ENCODE results near the gene TBXAS1.

The TBXAS1 gene

DNA sequence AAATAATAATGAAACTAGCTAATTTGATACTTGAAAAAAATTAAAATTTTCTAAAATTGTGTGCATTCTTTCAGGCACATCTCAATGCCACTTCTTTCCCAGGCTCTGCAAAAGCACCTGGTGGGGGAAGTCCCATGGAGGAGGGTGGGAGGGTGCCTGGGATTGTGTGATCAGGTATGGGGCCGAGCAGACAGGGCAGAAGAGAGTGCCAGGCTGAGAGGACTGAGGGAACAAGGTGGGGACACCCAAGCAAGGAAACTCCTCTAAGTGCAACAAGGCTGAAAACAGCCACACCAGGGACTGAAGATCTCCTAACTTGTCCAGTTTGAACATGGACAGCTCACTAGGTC is 219.9 kb downstream of the TBXAS1 start:
- TF ChIP-seq L3MBTL2 (conservative IDR thresholded peaks at IDR 0.05) (no peak), LEF1 (IDR thresholded peaks at IDR 0.05; ENCODE audit: borderline replicate concordance) (no peak), HDGF (IDR thresholded peaks at IDR 0.05; ENCODE audit: borderline replicate concordance) (no peak), TARDBP (IDR thresholded peaks at IDR 0.05) (no peak), NFRKB (IDR thresholded peaks at IDR 0.05) (no peak), SP1 (IDR thresholded peaks at IDR 0.05) (no peak), FOXA1 (IDR thresholded peaks at IDR 0.05) (no peak), SUZ12 (IDR thresholded peaks at IDR 0.05) (no peak), BHLHE40 (IDR thresholded peaks at IDR 0.05; ENCODE audit: borderline replicate concordance) (no peak), ELF4 (IDR thresholded peaks at IDR 0.05) (no peak), ARNT (IDR thresholded peaks at IDR 0.05) (no peak), FOXK2 (IDR thresholded peaks at IDR 0.05) (no peak)
- TF ChIP-seq, protein P1, sequence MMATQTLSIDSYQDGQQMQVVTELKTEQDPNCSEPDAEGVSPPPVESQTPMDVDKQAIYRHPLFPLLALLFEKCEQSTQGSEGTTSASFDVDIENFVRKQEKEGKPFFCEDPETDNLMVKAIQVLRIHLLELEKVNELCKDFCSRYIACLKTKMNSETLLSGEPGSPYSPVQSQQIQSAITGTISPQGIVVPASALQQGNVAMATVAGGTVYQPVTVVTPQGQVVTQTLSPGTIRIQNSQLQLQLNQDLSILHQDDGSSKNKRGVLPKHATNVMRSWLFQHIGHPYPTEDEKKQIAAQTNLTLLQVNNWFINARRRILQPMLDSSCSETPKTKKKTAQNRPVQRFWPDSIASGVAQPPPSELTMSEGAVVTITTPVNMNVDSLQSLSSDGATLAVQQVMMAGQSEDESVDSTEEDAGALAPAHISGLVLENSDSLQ (IDR thresholded peaks at IDR 0.05) = no peak
- CTCF ChIA-PET = no interaction called here
- POLR2A ChIA-PET = no interaction called here
- no peak for DNase-seq (ENCODE audit: extremely low spot score)

DNA sequence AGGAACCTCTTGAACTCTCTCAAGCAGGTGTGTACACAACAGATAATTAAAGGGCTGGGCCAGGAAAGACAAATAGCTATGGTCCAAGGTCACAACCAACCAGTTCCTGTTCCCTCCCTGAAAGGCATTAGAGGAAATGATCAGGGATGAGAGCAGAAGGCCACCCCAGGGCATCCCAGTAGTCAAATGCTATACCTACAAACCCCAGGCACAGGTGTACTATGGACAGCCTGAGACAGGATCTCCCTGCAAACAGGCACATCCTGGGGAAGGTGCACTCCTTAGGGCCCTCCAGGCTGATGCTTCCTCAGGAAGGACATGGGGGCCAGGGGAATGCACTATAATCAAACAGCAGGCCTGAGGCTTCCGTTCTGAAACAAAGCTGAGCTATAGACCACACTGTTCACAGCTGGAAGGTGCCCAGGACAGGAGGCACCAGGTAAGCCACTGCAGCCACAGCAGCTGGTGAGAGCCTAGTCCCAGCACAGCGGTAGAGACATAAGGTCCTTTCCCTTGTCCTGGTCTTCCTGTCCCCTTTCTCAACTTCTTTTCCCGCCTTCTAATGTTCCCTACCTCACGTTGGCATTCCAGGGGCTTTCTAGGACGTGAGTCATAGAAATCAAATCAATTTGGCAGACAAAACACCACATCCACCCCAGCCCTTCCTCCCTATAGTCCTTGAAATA is 220.4 kb downstream of the TBXAS1 start:
- ChIA-PET CTCF (no interaction called here), POLR2A (no interaction called here)

DNA sequence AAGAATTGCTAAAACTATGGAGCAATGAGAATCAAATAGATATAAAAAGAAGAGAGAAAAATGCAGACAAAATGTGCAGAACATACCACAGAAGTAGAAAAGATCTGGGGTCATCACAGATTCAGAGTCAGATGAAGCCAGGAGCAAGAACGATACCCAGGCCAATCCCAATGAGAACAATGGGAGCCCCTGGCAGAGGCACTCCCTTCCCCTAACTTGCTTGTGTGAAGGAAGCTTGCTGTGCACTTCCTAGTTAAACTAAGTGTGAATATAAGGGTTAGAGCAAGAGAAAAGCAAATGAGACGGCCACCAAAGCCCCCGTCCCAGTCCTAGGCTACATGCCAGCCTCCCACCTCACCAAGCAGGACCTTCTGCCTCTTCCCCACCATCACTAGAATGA is 221.0 kb downstream of the TBXAS1 start:
- CTCF ChIA-PET = no interaction called here
- POLR2A ChIA-PET = no interaction called here
- no peak for TF ChIP-seq SP1 (IDR thresholded peaks at IDR 0.05)
- TF ChIP-seq CTBP1 (IDR thresholded peaks at IDR 0.05; ENCODE audit: borderline replicate concordance) = no peak
- no peak for TF ChIP-seq BHLHE40 (IDR thresholded peaks at IDR 0.05; ENCODE audit: borderline replicate concordance)
- TF ChIP-seq HDGF (IDR thresholded peaks at IDR 0.05; ENCODE audit: borderline replicate concordance) = no peak
- no peak for TF ChIP-seq ARNT (IDR thresholded peaks at IDR 0.05)
- no peak for TF ChIP-seq LEF1 (IDR thresholded peaks at IDR 0.05; ENCODE audit: borderline replicate concordance)
- TF ChIP-seq ELF4 (IDR thresholded peaks at IDR 0.05) = no peak
- TF ChIP-seq TARDBP (IDR thresholded peaks at IDR 0.05) = no peak
- DNase-seq (ENCODE audit: extremely low spot score) = no peak

More for the DNA sequence above, 220.4 kb downstream of the TBXAS1 start:
- DNase-seq (ENCODE audit: extremely low spot score) = no peak
- no peak for TF ChIP-seq L3MBTL2 (conservative IDR thresholded peaks at IDR 0.05)
- no peak for TF ChIP-seq ELF4 (IDR thresholded peaks at IDR 0.05)
- TF ChIP-seq FOXK2 (IDR thresholded peaks at IDR 0.05) = no peak
- TF ChIP-seq TARDBP (IDR thresholded peaks at IDR 0.05) = no peak
- TF ChIP-seq FOXA1 (IDR thresholded peaks at IDR 0.05) = no peak

DNA sequence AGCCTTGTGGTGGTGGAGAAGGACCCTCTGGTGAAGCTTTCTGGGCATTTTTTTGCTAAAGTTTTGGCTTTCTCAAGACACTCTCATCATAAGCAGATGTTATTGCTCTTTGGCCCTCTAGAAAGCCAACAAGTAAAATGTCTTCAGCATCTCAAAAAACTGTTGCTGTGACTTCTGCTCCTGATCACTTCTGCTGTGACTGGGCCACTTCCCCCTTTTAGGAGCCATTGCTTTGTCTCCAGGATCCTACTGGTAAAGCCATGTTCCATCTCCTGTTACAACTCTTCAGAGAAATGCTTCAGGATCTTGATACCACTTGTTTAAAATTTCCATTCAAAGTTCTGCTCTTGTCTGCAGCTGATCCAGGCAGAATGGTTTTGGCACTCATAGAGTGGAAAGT is 222.8 kb downstream of the TBXAS1 start:
- no peak for DNase-seq (ENCODE audit: extremely low spot score)
- ChIA-PET CTCF (no interaction called here), POLR2A (no interaction called here)
- no peak for TF ChIP-seq FOXK2 (IDR thresholded peaks at IDR 0.05)
- no peak for TF ChIP-seq CTBP1 (IDR thresholded peaks at IDR 0.05; ENCODE audit: borderline replicate concordance)
- no peak for TF ChIP-seq NFRKB (IDR thresholded peaks at IDR 0.05)

DNA sequence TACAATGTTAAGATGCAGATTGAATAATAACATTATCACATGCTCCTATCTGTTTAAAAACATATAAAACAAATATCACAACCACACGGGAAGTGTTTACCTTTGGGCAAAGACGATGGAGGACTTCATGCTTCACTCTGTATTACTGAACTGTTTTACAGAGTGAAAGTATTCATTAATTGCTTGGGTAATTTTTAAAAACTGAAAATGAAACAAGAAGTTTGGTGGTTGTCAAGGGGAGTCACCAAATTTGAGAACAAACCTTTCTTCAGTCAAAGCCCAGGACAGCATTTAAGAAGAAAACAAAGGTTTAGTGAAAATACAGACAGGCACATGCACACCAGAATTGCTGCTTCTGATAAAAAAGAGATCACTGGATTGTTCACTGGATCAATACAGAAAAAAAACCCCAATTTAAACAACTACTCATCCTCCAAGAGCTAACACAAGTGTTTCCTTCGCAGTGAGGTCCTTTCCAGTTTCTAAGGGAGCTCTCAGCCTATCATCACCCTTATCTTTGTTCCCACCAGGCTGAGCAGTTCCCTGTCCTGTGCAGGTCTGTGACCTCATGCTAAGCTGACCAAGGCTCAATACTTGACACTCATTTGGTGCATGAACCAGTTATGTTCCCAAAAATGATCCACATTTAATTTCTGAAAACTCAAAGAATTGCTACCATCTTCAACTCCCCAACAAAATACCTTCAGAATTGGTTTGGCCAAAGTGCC is 224.9 kb downstream of the TBXAS1 start:
- ChIA-PET POLR2A (no interaction called here), CTCF (no interaction called here)
- no peak for TF ChIP-seq NFRKB (IDR thresholded peaks at IDR 0.05)
- no peak for TF ChIP-seq CTBP1 (IDR thresholded peaks at IDR 0.05; ENCODE audit: borderline replicate concordance)
- TF ChIP-seq ZNF384 (IDR thresholded peaks at IDR 0.05) = no peak
- TF ChIP-seq FOXK2 (IDR thresholded peaks at IDR 0.05) = no peak
- TF ChIP-seq, protein P1 (IDR thresholded peaks at IDR 0.05) = no peak
- no peak for TF ChIP-seq ARNT (IDR thresholded peaks at IDR 0.05)
- TF ChIP-seq SP1 (IDR thresholded peaks at IDR 0.05) = no peak
- TF ChIP-seq BHLHE40 (IDR thresholded peaks at IDR 0.05; ENCODE audit: borderline replicate concordance) = no peak
- no peak for TF ChIP-seq FOXM1 (IDR thresholded peaks at IDR 0.05; ENCODE audit: borderline replicate concordance)
- TF ChIP-seq L3MBTL2 (conservative IDR thresholded peaks at IDR 0.05) = no peak
- TF ChIP-seq FOXA1 (IDR thresholded peaks at IDR 0.05) = no peak
- no peak for TF ChIP-seq TARDBP (IDR thresholded peaks at IDR 0.05)
- no peak for DNase-seq (ENCODE audit: extremely low spot score)

DNA sequence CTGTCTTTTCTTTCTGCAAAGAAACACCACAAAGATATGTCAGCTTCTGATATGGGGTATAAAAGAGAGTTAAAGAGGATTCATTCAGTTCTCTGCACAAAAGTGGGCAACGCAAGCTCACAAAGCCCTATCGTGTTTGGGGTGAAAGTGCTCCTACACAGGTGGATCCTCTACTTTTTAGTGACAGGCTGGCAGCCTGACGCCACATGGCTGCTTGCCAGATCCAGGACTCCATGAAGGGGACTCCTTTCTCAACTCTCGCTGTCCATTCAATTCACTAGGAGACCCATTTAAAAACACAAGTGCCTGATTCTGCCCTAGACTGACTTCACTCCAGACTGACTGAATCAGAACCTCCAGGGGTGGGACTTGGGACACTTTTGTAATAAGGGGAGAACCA is 225.7 kb downstream of the TBXAS1 start:
- DNase-seq (ENCODE audit: extremely low spot score) = no peak
- TF ChIP-seq NFRKB (IDR thresholded peaks at IDR 0.05) = no peak
- TF ChIP-seq SP1 (IDR thresholded peaks at IDR 0.05) = no peak
- TF ChIP-seq FOXM1 (IDR thresholded peaks at IDR 0.05; ENCODE audit: borderline replicate concordance) = no peak
- no peak for TF ChIP-seq ARNT (IDR thresholded peaks at IDR 0.05)
- TF ChIP-seq FOXA1 (IDR thresholded peaks at IDR 0.05) = no peak
- TF ChIP-seq CTBP1 (IDR thresholded peaks at IDR 0.05; ENCODE audit: borderline replicate concordance) = no peak
- TF ChIP-seq TARDBP (IDR thresholded peaks at IDR 0.05) = no peak
- TF ChIP-seq L3MBTL2 (conservative IDR thresholded peaks at IDR 0.05) = no peak
- TF ChIP-seq ELF4 (IDR thresholded peaks at IDR 0.05) = no peak
- TF ChIP-seq HDGF (IDR thresholded peaks at IDR 0.05; ENCODE audit: borderline replicate concordance) = no peak
- no peak for TF ChIP-seq SUZ12 (IDR thresholded peaks at IDR 0.05)
- ChIA-PET POLR2A (no interaction called here), CTCF (no interaction called here)

DNA sequence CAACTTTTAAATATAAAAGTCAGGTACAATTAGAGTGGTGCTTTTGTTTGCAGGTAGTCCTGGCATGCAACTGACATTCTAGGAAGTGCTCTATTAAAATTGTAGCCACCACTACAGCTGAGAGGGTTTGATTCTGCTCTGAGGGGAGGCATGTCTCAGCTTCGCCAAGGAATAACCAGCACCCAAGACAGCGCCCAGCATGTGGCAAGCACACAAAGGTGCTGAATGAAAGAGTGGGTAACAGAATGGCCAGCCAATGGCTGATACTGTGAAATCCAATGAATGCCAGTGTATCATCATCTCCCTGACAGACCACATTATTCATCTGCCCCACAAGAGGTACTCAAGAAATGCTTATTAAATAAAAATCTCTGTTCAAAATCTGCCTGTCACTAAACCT is 226.8 kb downstream of the TBXAS1 start:
- ChIA-PET CTCF (no interaction called here), POLR2A (no interaction called here)
- no peak for DNase-seq (ENCODE audit: extremely low spot score)
- TF ChIP-seq ELF4 (IDR thresholded peaks at IDR 0.05) (no peak), LEF1 (IDR thresholded peaks at IDR 0.05; ENCODE audit: borderline replicate concordance) (no peak), NFRKB (IDR thresholded peaks at IDR 0.05) (no peak), SP1 (IDR thresholded peaks at IDR 0.05) (no peak), ZNF384 (IDR thresholded peaks at IDR 0.05) (no peak), FOXM1 (IDR thresholded peaks at IDR 0.05; ENCODE audit: borderline replicate concordance) (no peak), FOXA1 (IDR thresholded peaks at IDR 0.05) (no peak), CTBP1 (IDR thresholded peaks at IDR 0.05; ENCODE audit: borderline replicate concordance) (no peak), L3MBTL2 (conservative IDR thresholded peaks at IDR 0.05) (no peak), TARDBP (IDR thresholded peaks at IDR 0.05) (no peak), BHLHE40 (IDR thresholded peaks at IDR 0.05; ENCODE audit: borderline replicate concordance) (no peak), HDGF (IDR thresholded peaks at IDR 0.05; ENCODE audit: borderline replicate concordance) (no peak)
- TF ChIP-seq, protein P1 (IDR thresholded peaks at IDR 0.05) = no peak

Measured in HEK293T (cell line).